Hepatocyte (in vitro differentiated cells): Measurements from ENCODE around the gene SEPTIN5. TPM values are rescaled to one million over a fixed set of nuclear protein-coding genes. Genes with fewer than 3 reads are reported as not detected.

ENCODE experiments used
- DNase-seq: peaks from one replicate; pipeline ENCODE4 v3.0.0-alpha.2; 2016; ENCODE audit warnings: low spot score
- H2AFZ ChIP-seq: fragments of 200-600 bp; sonication (generic); 2 replicates; pipeline ENCODE4 v1.6.0; 2016; ENCODE audit warnings: antibody characterized with exemption, mild to moderate bottlenecking
- H3K27ac ChIP-seq: fragments of 200-600 bp; sonication (generic); 2 replicates; pipeline ENCODE4 v1.5.1; 2016; ENCODE audit warnings: mild to moderate bottlenecking
- H3K27me3 ChIP-seq: fragments of 200-600 bp; sonication (generic); 2 replicates; pipeline ENCODE4 v1.6.1; 2016
- H3K36me3 ChIP-seq: fragments of 200-600 bp; sonication (generic); replicated peaks from 2 replicates; pipeline ENCODE4 v1.5.1; 2016; ENCODE audit warnings: low read depth; ENCODE audit not compliant: insufficient read depth
- H3K4me1 ChIP-seq: fragments of 200-600 bp; sonication (generic); 2 replicates; pipeline ENCODE4 v1.5.1; 2016; ENCODE audit warnings: mild to moderate bottlenecking, moderate library complexity; ENCODE audit not compliant: insufficient read depth
- H3K4me2 ChIP-seq: fragments of 200-600 bp; sonication (generic); 2 replicates; pipeline ENCODE4 v1.6.0; 2016
- H3K4me3 ChIP-seq: fragments of 200-600 bp; sonication (generic); 2 replicates; pipeline ENCODE4 v1.5.1; 2016; ENCODE audit warnings: mild to moderate bottlenecking
- H3K79me2 ChIP-seq: fragments of 200-600 bp; sonication (generic); 2 replicates; pipeline ENCODE4 v1.6.0; 2017; ENCODE audit warnings: mild to moderate bottlenecking
- H3K9me2 ChIP-seq: fragments of 200-600 bp; sonication (generic); replicated peaks from 2 replicates; pipeline ENCODE4 v1.6.0; 2017; ENCODE audit warnings: mild to moderate bottlenecking; ENCODE audit not compliant: insufficient read depth
- H3K9me3 ChIP-seq: fragments of 200-600 bp; sonication (generic); 2 replicates; pipeline ENCODE4 v1.5.1; 2016; ENCODE audit warnings: low read depth, mild to moderate bottlenecking
- H4K20me1 ChIP-seq: fragments of 200-600 bp; sonication (generic); 2 replicates; pipeline ENCODE4 v1.6.0; 2016; ENCODE audit warnings: mild to moderate bottlenecking; ENCODE audit not compliant: insufficient read depth, poor library complexity, severe bottlenecking
- EZH2 ChIP-seq: fragments of 200-600 bp; sonication (generic); IDR thresholded peaks from 2 replicates; pipeline ENCODE4 v1.6.1; 2016; ENCODE audit warnings: antibody characterized with exemption, mild to moderate bottlenecking, borderline replicate concordance
- EZH2phosphoT487 ChIP-seq: fragments of 200-600 bp; sonication (generic); IDR thresholded peaks from one replicate; pipeline ENCODE4 v1.6.1; 2018; ENCODE audit warnings: antibody characterized with exemption, mild to moderate bottlenecking, low read depth, moderate library complexity; ENCODE audit not compliant: unreplicated experiment, severe bottlenecking
- WGBS: methylation state at CpG from one replicate; pipeline ENCODE4 v1.1.6; 2016; ENCODE audit warnings: low lambda C conversion rate; ENCODE audit errors: missing lambda C conversion rate; 5-methylcytosine and 5-hydroxymethylcytosine counted together
- polyA plus RNA-seq: library from polyadenylated mRNA; unstranded; fragments of >200 nt; fragmentation: Nextera tagmentation; extraction: Ambion mirVana; gene quantifications from 2 replicates; pipeline ENCODE4 v1.2.1, GENCODE V29; 2016
- total RNA-seq: library from RNA; depleted of rRNA; stranded (reverse); fragments of >200 nt; gene quantifications from 2 replicates; pipeline ENCODE4 v1.2.3, GENCODE V29; 2014
- TF ChIP-seq, protein P1 (sequence below): fragments of 200-600 bp; sonication (generic); IDR thresholded peaks from 2 replicates; pipeline ENCODE4 v1.5.1; 2016; ENCODE audit warnings: antibody characterized with exemption, mild to moderate bottlenecking; ENCODE audit not compliant: poor library complexity

Gene SEPTIN5
- total and polyA plus RNA-seq, 2 experiments from 2014 or later = 9.4 to 10.0 TPM

DNA sequence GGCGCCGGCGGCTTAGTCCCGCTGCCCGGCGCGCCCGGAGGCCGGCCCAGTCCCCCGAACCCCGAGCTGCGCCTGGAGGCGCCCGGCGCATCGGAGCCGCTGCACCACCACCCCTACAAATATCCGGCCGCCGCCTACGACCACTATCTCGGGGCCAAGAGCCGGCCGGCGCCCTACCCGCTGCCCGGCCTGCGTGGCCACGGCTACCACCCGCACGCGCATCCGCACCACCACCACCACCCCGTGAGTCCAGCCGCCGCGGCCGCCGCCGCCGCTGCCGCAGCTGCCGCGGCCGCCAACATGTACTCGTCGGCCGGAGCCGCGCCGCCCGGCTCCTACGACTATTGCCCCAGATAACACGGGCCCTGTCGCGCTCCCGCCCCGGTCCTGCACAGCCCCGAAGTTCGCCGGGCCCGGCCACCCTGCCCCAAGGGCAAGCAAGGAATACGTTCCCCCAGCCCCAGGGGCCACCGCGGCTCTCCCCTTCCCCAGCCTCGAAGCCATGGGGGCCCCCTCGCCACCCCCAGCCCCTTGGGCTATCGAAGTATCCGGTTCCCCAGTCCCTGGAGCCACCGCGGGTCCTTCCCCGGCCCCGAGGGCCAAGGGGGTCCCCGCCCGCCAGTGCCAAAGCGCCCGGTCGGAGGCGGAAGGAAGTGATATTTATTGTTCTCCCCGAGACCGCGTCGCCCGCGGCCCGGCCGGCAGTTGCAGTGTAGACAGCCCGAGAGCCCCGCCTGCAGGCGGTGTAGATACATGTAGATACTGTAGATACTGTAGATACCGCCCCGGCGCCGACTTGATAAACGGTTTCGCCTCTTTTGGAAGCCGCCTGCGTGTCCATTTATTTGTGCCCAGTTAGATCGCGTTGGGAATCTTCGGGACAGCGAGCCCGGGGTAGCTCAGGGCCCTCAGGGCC lies 52.5 kb downstream of the SEPTIN5 start:
- H3K79me2 ChIP-seq = no peaks in the 10 kb centered on the region
- H3K4me2 ChIP-seq = peak overlapping the region; percentile 73
- H3K4me3 ChIP-seq = no peak overlapping the region
- H2AFZ ChIP-seq = no peak overlapping the region
- H3K9me3 ChIP-seq = no peaks in the 10 kb centered on the region
- DNase-seq = peak; percentile 47
- TF ChIP-seq, protein P1, sequence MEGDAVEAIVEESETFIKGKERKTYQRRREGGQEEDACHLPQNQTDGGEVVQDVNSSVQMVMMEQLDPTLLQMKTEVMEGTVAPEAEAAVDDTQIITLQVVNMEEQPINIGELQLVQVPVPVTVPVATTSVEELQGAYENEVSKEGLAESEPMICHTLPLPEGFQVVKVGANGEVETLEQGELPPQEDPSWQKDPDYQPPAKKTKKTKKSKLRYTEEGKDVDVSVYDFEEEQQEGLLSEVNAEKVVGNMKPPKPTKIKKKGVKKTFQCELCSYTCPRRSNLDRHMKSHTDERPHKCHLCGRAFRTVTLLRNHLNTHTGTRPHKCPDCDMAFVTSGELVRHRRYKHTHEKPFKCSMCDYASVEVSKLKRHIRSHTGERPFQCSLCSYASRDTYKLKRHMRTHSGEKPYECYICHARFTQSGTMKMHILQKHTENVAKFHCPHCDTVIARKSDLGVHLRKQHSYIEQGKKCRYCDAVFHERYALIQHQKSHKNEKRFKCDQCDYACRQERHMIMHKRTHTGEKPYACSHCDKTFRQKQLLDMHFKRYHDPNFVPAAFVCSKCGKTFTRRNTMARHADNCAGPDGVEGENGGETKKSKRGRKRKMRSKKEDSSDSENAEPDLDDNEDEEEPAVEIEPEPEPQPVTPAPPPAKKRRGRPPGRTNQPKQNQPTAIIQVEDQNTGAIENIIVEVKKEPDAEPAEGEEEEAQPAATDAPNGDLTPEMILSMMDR = peak; percentile 38
- TF ChIP-seq EZH2 = peak; percentile 100
- TF ChIP-seq EZH2phosphoT487 = peak; percentile 93
- no peaks in the 10 kb centered on the region for H3K9me2 ChIP-seq
- 5% methylated on average over 52 of the region's 103 CpGs for WGBS
- H3K27me3 ChIP-seq = peaks cover 97% of the 10 kb centered on the region
- no peaks in the 10 kb centered on the region for H3K4me1 ChIP-seq
- no peak overlapping the region for H3K27ac ChIP-seq
- H4K20me1 ChIP-seq = no peaks in the 10 kb centered on the region
- no peaks in the 10 kb centered on the region for H3K36me3 ChIP-seq

DNA sequence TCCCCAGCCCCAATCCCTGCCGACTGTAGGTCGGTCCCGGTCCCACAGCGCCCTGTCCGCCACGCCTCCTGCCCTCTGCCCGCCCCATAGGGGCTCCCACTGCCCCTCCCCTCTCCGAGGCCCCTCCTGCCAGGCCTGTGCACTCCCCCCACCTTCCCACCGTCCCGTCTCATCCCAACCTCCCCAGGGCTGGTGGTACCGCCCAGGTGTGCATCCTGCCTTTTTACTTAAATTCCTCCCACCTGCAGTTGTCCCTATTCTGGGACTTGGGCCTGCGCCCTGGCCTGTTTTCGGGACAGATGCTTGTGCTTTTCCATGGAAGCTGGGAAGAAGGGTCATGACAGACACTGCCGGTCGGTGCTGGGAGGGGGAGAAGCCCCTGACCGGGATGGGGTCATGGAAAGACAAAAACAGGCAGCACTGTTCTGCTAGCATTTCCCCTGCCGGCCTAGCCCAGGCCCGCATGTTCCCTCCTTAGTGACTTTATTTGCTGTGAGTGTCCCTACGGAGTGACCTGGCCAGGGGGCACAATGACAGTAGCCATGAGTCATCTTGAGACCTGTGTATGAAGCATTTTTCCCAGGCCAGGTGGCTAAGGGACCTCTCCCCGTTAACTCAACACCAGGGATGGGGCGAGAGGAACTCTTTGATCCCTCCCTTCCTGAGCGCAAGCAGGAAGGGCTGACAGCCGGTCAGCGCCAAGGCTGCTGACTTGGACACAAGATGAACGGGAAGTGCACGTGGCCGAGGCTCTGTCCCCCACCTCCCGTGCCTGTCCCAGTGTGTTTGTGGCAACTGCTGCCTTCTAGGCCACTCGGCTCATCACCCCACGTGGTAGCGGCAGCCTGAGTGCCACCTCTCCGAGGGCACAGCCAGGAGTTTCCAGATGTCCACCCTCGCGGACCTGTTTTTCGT lies 53.4 kb downstream of the SEPTIN5 start:
- 32% methylated on average over 29 of the region's 35 CpGs for WGBS
- no peak overlapping the region for H2AFZ ChIP-seq
- no peaks in the 10 kb centered on the region for H3K9me3 ChIP-seq
- no peaks in the 10 kb centered on the region for H3K4me1 ChIP-seq
- H3K36me3 ChIP-seq = no peaks in the 10 kb centered on the region
- no peaks in the 10 kb centered on the region for H3K79me2 ChIP-seq
- no peaks in the 10 kb centered on the region for H4K20me1 ChIP-seq
- no peak overlapping the region for H3K4me3 ChIP-seq
- peak overlapping the region; percentile 73 for H3K4me2 ChIP-seq
- TF ChIP-seq, protein P1 = no peak
- TF ChIP-seq EZH2 (peak; percentile 20), EZH2phosphoT487 (no peak)
- DNase-seq = no peak
- no peak overlapping the region for H3K27ac ChIP-seq
- no peaks in the 10 kb centered on the region for H3K9me2 ChIP-seq
- peaks cover 97% of the 10 kb centered on the region for H3K27me3 ChIP-seq

DNA sequence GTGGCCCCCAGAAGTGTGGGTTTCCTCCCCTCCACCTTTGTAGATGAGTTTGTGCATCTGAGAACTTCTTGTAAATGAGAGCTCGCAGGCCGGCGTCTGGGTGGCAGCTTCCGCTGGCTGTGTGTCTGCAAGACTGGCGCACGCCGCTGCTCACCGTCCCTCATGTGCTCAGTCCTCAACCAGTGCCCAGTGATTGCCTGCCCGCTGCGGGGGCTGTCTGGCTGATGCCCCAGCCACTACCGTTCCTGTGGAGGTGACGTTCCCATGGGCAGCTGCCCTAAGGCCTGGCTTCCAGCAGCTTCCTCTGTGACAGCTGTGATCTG lies 55.1 kb downstream of the SEPTIN5 start:
- no peaks in the 10 kb centered on the region for H4K20me1 ChIP-seq
- no peaks in the 10 kb centered on the region for H3K36me3 ChIP-seq
- no peaks in the 10 kb centered on the region for H3K9me2 ChIP-seq
- H3K27ac ChIP-seq = no peak overlapping the region
- 96% methylated on average over 12 of the region's 12 CpGs for WGBS
- H2AFZ ChIP-seq = no peak overlapping the region
- TF ChIP-seq EZH2phosphoT487 (no peak), EZH2 (no peak)
- TF ChIP-seq, protein P1 = no peak
- H3K9me3 ChIP-seq = no peaks in the 10 kb centered on the region
- no peaks in the 10 kb centered on the region for H3K4me1 ChIP-seq
- no peak overlapping the region for H3K4me2 ChIP-seq
- H3K27me3 ChIP-seq = peaks cover 96% of the 10 kb centered on the region
- no peaks in the 10 kb centered on the region for H3K79me2 ChIP-seq
- H3K4me3 ChIP-seq = no peak overlapping the region
- no peak for DNase-seq
